LNCaP clone FGC (cell line): ENCODE data around the gene GRIN2A.

ENCODE experiments used
- DNase-seq: peaks from one replicate; pipeline ENCODE4 v3.0.0-alpha.2; 2011; ENCODE audit warnings: low read depth
- H3K4me3 ChIP-seq: 2 replicates; pipeline ENCODE4 v1.5.1; 2011; ENCODE audit warnings: mild to moderate bottlenecking, low read depth, low read length, control low read depth
- CTCF ChIP-seq: IDR thresholded peaks from 2 replicates; pipeline ENCODE4 v1.5.1; 2012; ENCODE audit warnings: mild to moderate bottlenecking; ENCODE audit not compliant: control insufficient read depth, insufficient read depth; ENCODE audit errors: extremely low read depth

GRIN2A gene

GRCh38 chr16:10156099-10156498 is 26.1 kb downstream of the GRIN2A start:
- TF ChIP-seq CTCF: no peak
- no peak for DNase-seq
- H3K4me3 ChIP-seq: no peak overlapping the region

GRCh38 chr16:10154389-10154788 is 27.8 kb downstream of the GRIN2A start:
- no peak for DNase-seq
- TF ChIP-seq CTCF: no peak
- no peak overlapping the region for H3K4me3 ChIP-seq

GRCh38 chr16:10153985-10154384 is 28.2 kb downstream of the GRIN2A start:
- no peak for DNase-seq
- no peak overlapping the region for H3K4me3 ChIP-seq
- no peak for TF ChIP-seq CTCF

- no peak for TF ChIP-seq CTCF
- no peak overlapping the region for H3K4me3 ChIP-seq
Observed at GRCh38 chr16:10151718-10152117, 30.5 kb downstream of the GRIN2A start.

GRCh38 chr16:10150906-10151305 is 31.3 kb downstream of the GRIN2A start:
- no peak overlapping the region for H3K4me3 ChIP-seq
- no peak for DNase-seq
- TF ChIP-seq CTCF: no peak

More at GRCh38 chr16:10151718-10152117, 30.5 kb downstream of the GRIN2A start:
- DNase-seq: no peak

- TF ChIP-seq CTCF: no peak
- no peak for DNase-seq
Observed at GRCh38 chr16:10145542-10146035, 36.6 kb downstream of the GRIN2A start.

GRCh38 chr16:10141671-10142070 is 40.6 kb downstream of the GRIN2A start:
- TF ChIP-seq CTCF: no peak
- no peak for DNase-seq
- H3K4me3 ChIP-seq: no peak overlapping the region

More at GRCh38 chr16:10145542-10146035, 36.6 kb downstream of the GRIN2A start:
- H3K4me3 ChIP-seq: no peak overlapping the region
